CD14-positive monocyte (primary cell): ENCODE measurements around the gene VWF. TPM values are rescaled to one million over a fixed set of nuclear protein-coding genes. Genes with fewer than 3 reads are reported as not detected.

ENCODE experiments used
- DNase-seq, 3 donors: peaks; one replicate each; pipeline ENCODE4 v3.0.0-alpha.2; 2011 to 2022
- H2AFZ ChIP-seq: 2 replicates; pipeline ENCODE4 v1.6.0; 2012; ENCODE audit warnings: mild to moderate bottlenecking, low read depth, low read length, inconsistent platforms; ENCODE audit not compliant: insufficient read depth, poor library complexity, severe bottlenecking
- H3K27ac ChIP-seq, 2 donors: 1 replicate in 1 of 2; 2 replicates in 1 of 2; pipeline ENCODE4 v1.5.1; 2012 to 2013; ENCODE audit warnings: low read length in 2 of 2, control low read depth in 1 of 2, inconsistent platforms in 1 of 2, low read depth in 1 of 2, mild to moderate bottlenecking in 1 of 2
- H3K27me3 ChIP-seq, 2 donors: one replicate each; pipeline versions ENCODE4 v1.6.0 to v1.6.1; 2011 to 2013; ENCODE audit warnings: low read length in 2 of 2; ENCODE audit not compliant: control insufficient read depth in 2 of 2, insufficient read depth in 2 of 2
- H3K36me3 ChIP-seq, 2 donors: replicated peaks in 1 of 2; 1 replicate in 1 of 2; 2 replicates in 1 of 2; pipeline versions ENCODE4 v1.5.1 to v1.6.1; 2012 to 2013; ENCODE audit warnings: low read length in 2 of 2, control low read depth in 1 of 2, inconsistent platforms in 1 of 2, mild to moderate bottlenecking in 1 of 2; ENCODE audit not compliant: insufficient read depth in 2 of 2, control insufficient read depth in 1 of 2
- H3K4me1 ChIP-seq, 2 donors: 1 replicate in 1 of 2; 2 replicates in 1 of 2; pipeline versions ENCODE4 v1.5.1 to v1.6.1; 2012 to 2013; ENCODE audit warnings: low read length in 2 of 2, control low read depth in 1 of 2, inconsistent platforms in 1 of 2, mild to moderate bottlenecking in 1 of 2, moderate library complexity in 1 of 2; ENCODE audit not compliant: insufficient read depth in 2 of 2, control insufficient read depth in 1 of 2
- H3K4me2 ChIP-seq: replicated peaks from 2 replicates; pipeline ENCODE3; 2012; ENCODE audit warnings: low read length, moderate library complexity, mild to moderate bottlenecking; ENCODE audit not compliant: poor library complexity, severe bottlenecking; ENCODE audit errors: extremely low read depth
- H3K4me3 ChIP-seq, 3 experiments: fragments of 200-600 bp in 1 of 3; sonication (generic) in 1 of 3; replicated peaks in 1 of 3; 1 replicate in 2 of 3; 2 replicates in 1 of 3; pipeline ENCODE4 v1.5.1; 2011 to 2013; ENCODE audit warnings: low read length in 3 of 3, mild to moderate bottlenecking in 3 of 3, control low read depth in 2 of 3, low read depth in 2 of 3, inconsistent platforms in 1 of 3, moderate library complexity in 1 of 3
- H3K79me2 ChIP-seq: 2 replicates; pipeline ENCODE4 v1.6.0; 2012; ENCODE audit warnings: mild to moderate bottlenecking, control low read depth, inconsistent platforms, low read length, moderate library complexity; ENCODE audit not compliant: insufficient read depth
- H3K9ac ChIP-seq: 2 replicates; pipeline ENCODE4 v1.6.0; 2017; ENCODE audit warnings: low read length, mild to moderate bottlenecking; ENCODE audit not compliant: insufficient read depth, poor library complexity, severe bottlenecking
- H3K9me3 ChIP-seq, 2 donors: replicated peaks in 1 of 2; 1 replicate in 1 of 2; 2 replicates in 1 of 2; pipeline versions ENCODE4 v1.5.1 to v1.6.1; 2012 to 2013; ENCODE audit warnings: low read length in 2 of 2, control low read depth in 1 of 2; ENCODE audit not compliant: control insufficient read depth in 1 of 2, insufficient read depth in 1 of 2
- H4K20me1 ChIP-seq: 2 replicates; pipeline ENCODE4 v1.6.0; 2012; ENCODE audit warnings: mild to moderate bottlenecking, low read length, control low read depth, moderate library complexity; ENCODE audit not compliant: insufficient read depth
- H3K27ac Mint-ChIP-seq, 7 donors: one replicate each; pipeline ENCODE4 v1.8.0; 2020; ENCODE audit warnings: mild to moderate bottlenecking in 7 of 7, mixed read lengths in 7 of 7, moderate library complexity in 6 of 7, inconsistent platforms in 2 of 7
- H3K27me3 Mint-ChIP-seq, 3 donors: one replicate each; pipeline ENCODE4 v1.8.0; 2021 to 2022; ENCODE audit warnings: low read depth in 3 of 3, mild to moderate bottlenecking in 3 of 3, mixed read lengths in 3 of 3, moderate library complexity in 3 of 3, inconsistent platforms in 1 of 3
- H3K36me3 Mint-ChIP-seq, 2 donors: one replicate each; pipeline ENCODE4 v1.8.0; 2020; ENCODE audit warnings: mixed read lengths in 2 of 2, inconsistent platforms in 1 of 2, mild to moderate bottlenecking in 1 of 2
- H3K4me1 Mint-ChIP-seq: one replicate; pipeline ENCODE4 v1.8.0; 2020; ENCODE audit warnings: mild to moderate bottlenecking, mixed read lengths
- H3K4me3 Mint-ChIP-seq, 2 donors: one replicate each; pipeline ENCODE4 v1.8.0; 2020; ENCODE audit warnings: mild to moderate bottlenecking in 2 of 2, mixed read lengths in 2 of 2, moderate library complexity in 1 of 2
- H3K9me3 Mint-ChIP-seq, 7 donors: one replicate each; pipeline ENCODE4 v1.8.0; 2020 to 2022; ENCODE audit warnings: mixed read lengths in 7 of 7, mild to moderate bottlenecking in 6 of 7, moderate library complexity in 6 of 7, inconsistent platforms in 2 of 7
- CTCF ChIP-seq: fragments of 200-600 bp; IDR thresholded peaks from one replicate; pipeline ENCODE4 v1.8.0; 2022; ENCODE audit warnings: antibody characterized with exemption, mild to moderate bottlenecking
- WGBS: methylation state at CpG from one replicate; pipeline ENCODE4 v1.1.5; 2013; ENCODE audit warnings: missing lambda C conversion rate; ENCODE audit not compliant: insufficient coverage; 5-methylcytosine and 5-hydroxymethylcytosine counted together
- intact Hi-C, 2 donors: fragments of 100-400 bp; cut with micrococcal nuclease; formaldehyde crosslinking; loops; one replicate each; pipeline versions ENCODE4 v1.15.0 to v1.15.1; 2023
- polyA plus RNA-seq, 3 donors: library from polyadenylated mRNA; depleted of rRNA in 1 of 3; unstranded in 2 of 3; stranded (reverse) in 1 of 3; fragments of 300-500 nt in 2 of 3; fragments of >200 nt in 1 of 3; fragmentation: Illumina TruSeq in 2 of 3; gene quantifications; 1 replicate in 2 of 3; 2 replicates in 1 of 3; pipeline ENCODE4 v1.2.3, GENCODE V29; 2012 to 2021

The VWF gene
- polyA plus RNA-seq, 3 donors = 0.17 to 0.49 (median 0.48) TPM

GRCh38 chr12:6069437-6070093 lies 54.9 kb downstream of the VWF start:
- Histone ChIP-seq H3K27me3 (peaks cover 0 to 10% of the 10 kb centered on the region in 2 donors), H3K79me2 (no peaks in the 10 kb centered on the region), H3K27ac (no peak overlapping the region), H3K9ac (no peak overlapping the region), H3K4me1 (peaks cover 22 to 23% of the 10 kb centered on the region in 2 donors), H3K4me3 (no peak overlapping the region), H3K9me3 (no peaks in the 10 kb centered on the region), H3K36me3 (no peaks in the 10 kb centered on the region), H3K4me2 (no peak overlapping the region), H2AFZ (no peak overlapping the region), H4K20me1 (no peaks in the 10 kb centered on the region)
- intact Hi-C loops = loop anchor here (5.0 to 10.0 kb wide), 3 partner anchors 68 to 125 kb away; no protein-coding TSS in a partner anchor
- H3K27ac Mint-ChIP-seq = peak overlapping the region in 5 of 7 donors; percentile 52 to 80 (median 70)
- peaks cover 20 to 28% (median 20%) of the 10 kb centered on the region in 3 donors for H3K27me3 Mint-ChIP-seq
- no peak for TF ChIP-seq CTCF
- peaks cover 47% of the 10 kb centered on the region for H3K4me1 Mint-ChIP-seq
- peaks cover 0 to 19% of the 10 kb centered on the region in 2 donors for H3K36me3 Mint-ChIP-seq
- H3K9me3 Mint-ChIP-seq = peaks cover 0 to 3% (median 0%) of the 10 kb centered on the region in 7 donors
- WGBS = 100% methylated on average over 1 of the region's 8 CpGs
- H3K4me3 Mint-ChIP-seq = peak overlapping the region in 1 of 2 donors; percentile 67
- peak; percentile 46 to 73 (median 55) for DNase-seq

GRCh38 chr12:6068227-6068626 lies 56.2 kb downstream of the VWF start:
- intact Hi-C loops = loop anchor here in 1 of 2 donors (5.0 kb wide), 1 partner anchor 69 kb away; no protein-coding TSS in a partner anchor
- H3K27me3 ChIP-seq = no peaks in the 10 kb centered on the region
- no peak overlapping the region for H3K27ac ChIP-seq
- peaks cover 39% of the 10 kb centered on the region for H3K4me1 Mint-ChIP-seq
- H2AFZ ChIP-seq = no peak overlapping the region
- H3K9ac ChIP-seq = no peak overlapping the region
- no peak for TF ChIP-seq CTCF
- no peaks in the 10 kb centered on the region for H3K9me3 ChIP-seq
- peaks cover 0 to 9% of the 10 kb centered on the region in 2 donors for H3K36me3 Mint-ChIP-seq
- H3K4me3 Mint-ChIP-seq = peak overlapping the region in 1 of 2 donors; percentile 49
- WGBS = 94% methylated on average over 8 of the region's 9 CpGs
- no peak for DNase-seq
- H3K4me1 ChIP-seq = peaks cover 10 to 11% of the 10 kb centered on the region in 2 donors
- H3K9me3 Mint-ChIP-seq = peaks cover 0 to 2% (median 0%) of the 10 kb centered on the region in 7 donors
- no peak overlapping the region for H3K4me3 ChIP-seq
- peaks cover 8 to 17% (median 13%) of the 10 kb centered on the region in 3 donors for H3K27me3 Mint-ChIP-seq
- H4K20me1 ChIP-seq = no peaks in the 10 kb centered on the region
- peak overlapping the region in 1 of 7 donors; percentile 4 for H3K27ac Mint-ChIP-seq
- no peaks in the 10 kb centered on the region for H3K36me3 ChIP-seq
- no peak overlapping the region for H3K4me2 ChIP-seq
- no peaks in the 10 kb centered on the region for H3K79me2 ChIP-seq
